H54 (cell line): Measurements from ENCODE around the gene PRR35.

Source experiments
- DNase-seq: peaks from one replicate; pipeline ENCODE4 v3.0.0; 2011; ENCODE audit warnings: low spot score, mixed read lengths; ENCODE audit not compliant: insufficient read length
- FAIRE-seq: peaks from 3 replicates; lab custom pipeline; 2011; peaks lifted over from hg19 to GRCh38; lab: Jason Lieb, UNC
- POLR2A ChIP-seq: IDR thresholded peaks from 2 replicates; pipeline ENCODE4 v1.6.1; 2011; ENCODE audit warnings: low read depth, mild to moderate bottlenecking, low read length

PRR35 gene

GRCh38 chr16:560204-560700 is at the start of gene PRR35:
TSS of gene PRR35 (plus strand) at chr16:560394. CDS start at chr16:563295, 2,901 bp downstream.
- no peak for FAIRE-seq
- no peak for TF ChIP-seq POLR2A
- DNase-seq: no peak

GRCh38 chr16:512802-513201 is 47.4 kb upstream of the PRR35 start:
- TF ChIP-seq POLR2A: no peak
- FAIRE-seq (no peak), DNase-seq (no peak)

- DNase-seq: no peak
- no peak for TF ChIP-seq POLR2A
- no peak for FAIRE-seq
Observed at GRCh38 chr16:513950-514349, 46.2 kb upstream of the PRR35 start.

- DNase-seq: no peak
- no peak for FAIRE-seq
- no peak for TF ChIP-seq POLR2A
Observed at GRCh38 chr16:515175-515938, 44.8 kb upstream of the PRR35 start.

GRCh38 chr16:515939-516226 is 44.3 kb upstream of the PRR35 start:
- no peak for TF ChIP-seq POLR2A
- FAIRE-seq (no peak), DNase-seq (no peak)

- TF ChIP-seq POLR2A: no peak
- FAIRE-seq (no peak), DNase-seq (no peak)
Observed at GRCh38 chr16:516301-516700, 43.9 kb upstream of the PRR35 start.

GRCh38 chr16:518858-519257 is 41.3 kb upstream of the PRR35 start:
- no peak for FAIRE-seq
- TF ChIP-seq POLR2A: no peak
- DNase-seq: no peak

GRCh38 chr16:519425-519824 is 40.8 kb upstream of the PRR35 start:
- FAIRE-seq: no peak
- TF ChIP-seq POLR2A: no peak
- no peak for DNase-seq

- FAIRE-seq (no peak), DNase-seq (no peak)
- TF ChIP-seq POLR2A: no peak
Observed at GRCh38 chr16:519841-520687, 40.1 kb upstream of the PRR35 start.

GRCh38 chr16:520847-521246 is 39.3 kb upstream of the PRR35 start:
- DNase-seq: no peak
- no peak for TF ChIP-seq POLR2A
- no peak for FAIRE-seq

GRCh38 chr16:521381-522210 is 38.6 kb upstream of the PRR35 start:
- TF ChIP-seq POLR2A: no peak
- DNase-seq: no peak
- FAIRE-seq: no peak

GRCh38 chr16:522320-523096 is 37.7 kb upstream of the PRR35 start:
- TF ChIP-seq POLR2A: no peak
- DNase-seq (no peak), FAIRE-seq (no peak)
